HepG2 (cell line): ENCODE data around the gene FUT8. TPM values are rescaled to one million over a fixed set of nuclear protein-coding genes. Genes with fewer than 3 reads are reported as not detected.
A peak's percentile ranks its signal among the peaks of the same experiment; 100 is the strongest.

Experiments used
- ADNP ChIP-seq: sonication (generic); formaldehyde crosslinking; IDR thresholded peaks from 2 replicates; pipeline ENCODE4 v1.4.0; 2020; ENCODE audit warnings: missing genetic modification reagents
- CEBPG ChIP-seq: IDR thresholded peaks from 2 replicates; pipeline ENCODE4 v1.6.1; 2016
- DBP ChIP-seq: sonication (generic); formaldehyde crosslinking; IDR thresholded peaks from 2 replicates; pipeline ENCODE4 v1.4.0; 2020; ENCODE audit warnings: missing genetic modification reagents; ENCODE audit errors: not compliant biosample characterization
- HMG20B ChIP-seq: conservative IDR thresholded peaks from 2 replicates; pipeline ENCODE4 v1.6.1; 2016; ENCODE audit warnings: missing genetic modification reagents, missing compliant biosample characterization
- HNRNPUL1 ChIP-seq: fragments of 200-400 bp; formaldehyde crosslinking; IDR thresholded peaks from 2 replicates; pipeline ENCODE4 v1.6.1; 2017; ENCODE audit warnings: low read depth, mild to moderate bottlenecking, low read length, moderate library complexity
- KDM5A ChIP-seq: fragments of 200-600 bp; sonication (generic); IDR thresholded peaks from 2 replicates; pipeline ENCODE4 v1.7.0; 2018; ENCODE audit warnings: antibody characterized with exemption, mild to moderate bottlenecking, low read length, borderline replicate concordance
- MLLT10 ChIP-seq: sonication (generic); formaldehyde crosslinking; IDR thresholded peaks from 2 replicates; pipeline ENCODE4 v1.4.0; 2020; ENCODE audit warnings: missing genetic modification reagents
- NFATC3 ChIP-seq: sonication (generic); formaldehyde crosslinking; IDR thresholded peaks from 2 replicates; pipeline ENCODE4 v1.5.1; 2020; ENCODE audit warnings: mild to moderate bottlenecking, missing genetic modification reagents
- PBX3 ChIP-seq: sonication (generic); formaldehyde crosslinking; IDR thresholded peaks from 2 replicates; pipeline ENCODE4 v1.8.1; 2023; ENCODE audit warnings: missing genetic modification reagents, inconsistent platforms, borderline replicate concordance
- REL ChIP-seq: sonication (generic); formaldehyde crosslinking; conservative IDR thresholded peaks from 2 replicates; pipeline ENCODE4 v1.8.0; 2022; ENCODE audit warnings: mild to moderate bottlenecking, missing genetic modification reagents, moderate library complexity
- SP140L ChIP-seq: sonication (generic); formaldehyde crosslinking; IDR thresholded peaks from 2 replicates; pipeline ENCODE4 v1.4.0; 2020; ENCODE audit warnings: missing genetic modification reagents, borderline replicate concordance
- TMF1 ChIP-seq: sonication (generic); formaldehyde crosslinking; IDR thresholded peaks from 2 replicates; pipeline ENCODE4 v1.8.1; 2022; ENCODE audit warnings: low read depth, missing genetic modification reagents
- ZNF274 ChIP-seq: sonication (generic); formaldehyde crosslinking; IDR thresholded peaks from 2 replicates; pipeline ENCODE4 v1.5.1; 2020; ENCODE audit warnings: mild to moderate bottlenecking, missing genetic modification reagents
- ZNF280B ChIP-seq: sonication (generic); formaldehyde crosslinking; IDR thresholded peaks from 2 replicates; pipeline ENCODE4 v1.5.0; 2020; ENCODE audit warnings: missing genetic modification reagents, mild to moderate bottlenecking, borderline replicate concordance
- ZNF572 ChIP-seq: sonication (generic); formaldehyde crosslinking; IDR thresholded peaks from 2 replicates; pipeline ENCODE4 v1.5.1; 2020; ENCODE audit warnings: mild to moderate bottlenecking, missing genetic modification reagents
- ZSCAN31 ChIP-seq: sonication (generic); formaldehyde crosslinking; IDR thresholded peaks from 2 replicates; pipeline ENCODE4 v1.5.0; 2020; ENCODE audit warnings: low read depth, mild to moderate bottlenecking, missing genetic modification reagents
- ZUFSP ChIP-seq: sonication (generic); formaldehyde crosslinking; IDR thresholded peaks from 2 replicates; pipeline ENCODE4 v1.9.0; 2021; ENCODE audit warnings: missing genetic modification reagents, mild to moderate bottlenecking, borderline replicate concordance
- polyA plus RNA-seq, 8 experiments: library from polyadenylated mRNA; depleted of rRNA in 3 of 8; stranded (reverse) in 7 of 8; unstranded in 1 of 8; fragments of >200 nt; fragmentation: Illumina TruSeq in 4 of 8; extraction: Trizol in 4 of 8; gene quantifications; 2 replicates each; pipeline versions ENCODE4 v1.2.1 to v1.2.3, GENCODE V29; 2011 to 2016; ENCODE audit warnings: low read depth in 4 of 8, missing spikeins in 1 of 8, mixed read lengths in 1 of 8; ENCODE audit not compliant: insufficient read depth in 1 of 8
- total RNA-seq, 5 experiments: library from RNA; depleted of rRNA; stranded (reverse); fragments of >200 nt; fragmentation: Illumina TruSeq; extraction: Trizol; gene quantifications; 2 replicates each; pipeline ENCODE4 v1.2.3, GENCODE V29; 2016; ENCODE audit warnings: low read depth in 1 of 5
- TF ChIP-seq, protein P1 (sequence below): sonication (generic); formaldehyde crosslinking; IDR thresholded peaks from 2 replicates; pipeline ENCODE4 v1.5.1; 2020; ENCODE audit warnings: mild to moderate bottlenecking, missing genetic modification reagents, borderline replicate concordance
- TF ChIP-seq, protein P2 (sequence below): sonication (generic); formaldehyde crosslinking; IDR thresholded peaks from 2 replicates; pipeline ENCODE4 v1.4.0; 2020; ENCODE audit warnings: missing genetic modification reagents

Gene FUT8
- total and polyA plus RNA-seq, 2 of the 13 experiments (the other 11 are each of a cell fraction or from before 2014, with no cell fraction given), result 9.3 to 17.5 TPM

DNA sequence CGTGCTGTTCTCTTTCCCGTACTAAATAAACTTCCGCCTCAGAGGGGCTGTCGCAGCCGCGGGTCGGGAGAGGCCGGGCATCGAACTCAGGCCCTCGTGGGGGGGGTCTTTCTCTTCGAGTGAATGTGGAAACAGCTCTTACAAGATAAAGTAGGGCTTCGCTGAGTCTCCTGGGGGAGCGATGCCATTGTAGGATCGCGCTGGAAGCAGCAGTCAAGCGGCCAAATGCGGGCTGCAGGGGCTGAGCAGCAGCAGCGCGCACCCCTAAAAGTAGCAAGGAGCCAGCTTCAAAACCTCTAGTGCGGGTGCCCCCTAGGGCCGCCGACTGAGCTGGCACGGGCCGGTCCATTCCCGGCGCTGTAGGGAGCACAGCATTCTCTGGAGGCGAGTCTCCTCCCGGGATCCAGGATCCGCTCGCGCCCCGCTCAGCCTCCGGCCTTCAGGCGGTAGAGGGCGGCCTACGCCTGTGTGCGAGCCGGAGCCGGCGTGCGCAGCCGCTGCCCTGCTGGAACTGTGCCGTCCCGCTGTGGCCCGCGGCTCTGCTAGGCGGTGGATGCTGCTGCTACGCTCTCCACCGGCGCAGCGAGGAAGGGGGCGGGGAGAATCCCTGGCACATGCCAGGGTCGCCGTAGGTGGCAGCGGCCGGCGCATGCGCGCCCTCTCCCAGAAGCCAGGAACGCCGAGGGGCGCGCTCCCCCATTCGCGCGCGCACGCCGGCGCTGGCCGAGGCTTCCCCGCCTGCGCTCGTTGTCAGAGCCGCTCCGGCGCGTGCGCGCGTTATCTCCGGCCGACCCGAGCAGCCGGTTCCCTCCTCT lies at the start of gene FUT8 (continued):
- no peak for TF ChIP-seq ZUFSP (CRISPR knock-in tag)
- TF ChIP-seq, protein P1, sequence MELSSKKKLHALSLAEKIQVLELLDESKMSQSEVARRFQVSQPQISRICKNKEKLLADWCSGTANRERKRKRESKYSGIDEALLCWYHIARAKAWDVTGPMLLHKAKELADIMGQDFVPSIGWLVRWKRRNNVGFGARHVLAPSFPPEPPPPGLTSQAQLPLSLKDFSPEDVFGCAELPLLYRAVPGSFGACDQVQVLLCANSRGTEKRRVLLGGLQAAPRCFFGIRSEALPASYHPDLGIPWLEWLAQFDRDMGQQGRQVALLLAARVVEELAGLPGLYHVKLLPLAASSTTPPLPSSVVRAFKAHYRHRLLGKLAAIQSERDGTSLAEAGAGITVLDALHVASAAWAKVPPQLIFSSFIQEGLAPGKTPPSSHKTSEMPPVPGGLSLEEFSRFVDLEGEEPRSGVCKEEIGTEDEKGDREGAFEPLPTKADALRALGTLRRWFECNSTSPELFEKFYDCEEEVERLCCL, result no peak
- peak; percentile 45; the same call in 1 of the 2 replicates for TF ChIP-seq ZNF572 (CRISPR knock-in tag)
- TF ChIP-seq KDM5A, result no peak
- TF ChIP-seq DBP (CRISPR knock-in tag), result no peak
- no peak for TF ChIP-seq MLLT10 (CRISPR knock-in tag)
- no peak for TF ChIP-seq NFATC3 (CRISPR knock-in tag)
- peak; percentile 43; the same call in 1 of the 2 replicates for TF ChIP-seq ZNF274 (CRISPR knock-in tag)
- TF ChIP-seq HNRNPUL1, result no peak
- no peak for TF ChIP-seq REL (CRISPR knock-in tag)
- no peak for TF ChIP-seq CEBPG (CRISPR knock-in tag)
- TF ChIP-seq ADNP, result no peak
- TF ChIP-seq PBX3 (CRISPR knock-in tag), result no peak
- no peak for TF ChIP-seq TMF1 (CRISPR knock-in tag)
- TF ChIP-seq SP140L (CRISPR knock-in tag), result no peak
- TF ChIP-seq ZSCAN31 (CRISPR knock-in tag), result no peak; the same call in 1 of the 2 replicates
- peak; percentile 44; the same call in 1 of the 2 replicates for TF ChIP-seq ZNF280B (CRISPR knock-in tag)
- TF ChIP-seq HMG20B (CRISPR knock-in tag), result 0 out of 2 replicates have a peak, but pooled peaks have one; percentile 2
- TF ChIP-seq, protein P2, sequence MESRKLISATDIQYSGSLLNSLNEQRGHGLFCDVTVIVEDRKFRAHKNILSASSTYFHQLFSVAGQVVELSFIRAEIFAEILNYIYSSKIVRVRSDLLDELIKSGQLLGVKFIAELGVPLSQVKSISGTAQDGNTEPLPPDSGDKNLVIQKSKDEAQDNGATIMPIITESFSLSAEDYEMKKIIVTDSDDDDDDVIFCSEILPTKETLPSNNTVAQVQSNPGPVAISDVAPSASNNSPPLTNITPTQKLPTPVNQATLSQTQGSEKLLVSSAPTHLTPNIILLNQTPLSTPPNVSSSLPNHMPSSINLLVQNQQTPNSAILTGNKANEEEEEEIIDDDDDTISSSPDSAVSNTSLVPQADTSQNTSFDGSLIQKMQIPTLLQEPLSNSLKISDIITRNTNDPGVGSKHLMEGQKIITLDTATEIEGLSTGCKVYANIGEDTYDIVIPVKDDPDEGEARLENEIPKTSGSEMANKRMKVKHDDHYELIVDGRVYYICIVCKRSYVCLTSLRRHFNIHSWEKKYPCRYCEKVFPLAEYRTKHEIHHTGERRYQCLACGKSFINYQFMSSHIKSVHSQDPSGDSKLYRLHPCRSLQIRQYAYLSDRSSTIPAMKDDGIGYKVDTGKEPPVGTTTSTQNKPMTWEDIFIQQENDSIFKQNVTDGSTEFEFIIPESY (CRISPR knock-in tag), result no peak
